HG02678 (cell line): ENCODE measurements around the gene XRN2.

Experiments
- ATAC-seq: cut with Tn5 transposase; IDR thresholded peaks from one replicate; pipeline ENCODE4 v1.9.1; 2021; ENCODE audit warnings: mild to moderate bottlenecking, moderate library complexity; ENCODE audit not compliant: unreplicated experiment

XRN2 gene

DNA sequence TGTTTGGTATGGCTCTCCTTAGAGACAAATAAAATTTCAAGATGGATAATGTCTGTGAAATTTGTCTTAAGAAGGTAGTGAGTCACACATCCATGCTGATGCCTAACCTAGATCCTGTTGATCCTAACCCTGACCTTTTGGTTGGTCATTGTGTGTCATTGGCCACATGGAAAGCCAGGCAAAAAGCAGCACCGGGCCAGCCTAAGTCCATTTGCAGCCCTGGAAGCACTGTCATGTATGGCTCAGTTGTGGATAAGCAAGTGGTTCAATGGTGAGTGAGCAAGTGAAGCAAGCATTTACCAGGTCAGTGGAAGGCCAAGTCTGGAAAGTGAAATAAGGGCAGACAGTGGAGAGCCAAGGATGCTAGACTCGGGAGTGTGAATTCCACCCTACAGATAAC is 12.1 kb upstream of the XRN2 start:
- no peak for ATAC-seq

DNA sequence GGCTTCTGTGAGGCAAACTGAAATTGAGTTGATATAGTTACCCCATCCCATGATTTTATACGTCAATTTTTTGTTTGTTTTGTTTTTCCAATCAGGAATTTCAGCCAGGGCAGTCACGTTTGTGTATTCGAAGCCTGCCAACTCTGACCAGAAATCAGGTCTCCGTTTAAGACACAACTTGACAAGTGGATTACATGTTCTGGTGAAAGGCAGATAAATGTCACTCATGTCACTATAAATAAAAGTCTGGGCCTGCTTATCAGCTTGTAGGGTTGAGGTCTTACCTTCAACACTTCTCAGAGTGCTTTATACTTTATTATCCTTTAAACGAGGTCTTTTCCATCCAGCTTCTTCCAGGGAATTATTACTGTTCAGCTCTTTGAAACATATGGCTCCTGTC is 8.4 kb upstream of the XRN2 start:
- no peak for ATAC-seq

DNA sequence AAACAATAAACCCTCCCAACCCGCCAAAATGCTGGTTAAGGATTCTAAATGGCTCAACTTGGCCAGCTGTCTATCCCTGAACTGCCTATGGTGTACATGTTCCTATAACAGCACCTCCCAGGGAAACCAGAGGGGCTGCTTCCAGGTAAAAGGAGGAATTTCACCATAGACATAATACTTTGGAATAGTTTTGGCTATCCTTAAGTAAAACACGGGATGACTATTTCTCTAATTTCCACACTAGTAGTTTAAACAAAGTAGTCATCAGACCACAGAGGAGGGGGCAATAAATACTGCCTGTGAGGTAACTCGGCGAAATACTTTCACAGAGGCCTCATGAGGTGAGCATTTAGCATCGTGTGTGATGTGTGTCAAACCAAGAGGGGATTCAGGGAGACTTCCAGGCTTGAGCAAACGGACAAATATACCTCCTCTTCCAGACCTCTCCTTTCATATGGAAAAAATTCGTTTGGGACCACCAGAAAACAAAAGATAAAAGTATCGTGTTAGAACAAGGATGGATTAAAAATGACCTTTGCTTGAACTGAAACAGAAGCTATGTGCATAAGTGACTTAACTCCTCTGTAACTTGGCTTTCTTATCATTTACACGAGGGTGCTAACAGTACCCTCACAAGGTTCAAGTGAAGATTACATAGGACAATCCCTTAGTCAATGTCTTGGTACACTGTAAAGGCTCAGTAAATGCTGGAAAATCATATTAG is 1.0 kb upstream of the XRN2 start:
- ATAC-seq, result no peak

DNA sequence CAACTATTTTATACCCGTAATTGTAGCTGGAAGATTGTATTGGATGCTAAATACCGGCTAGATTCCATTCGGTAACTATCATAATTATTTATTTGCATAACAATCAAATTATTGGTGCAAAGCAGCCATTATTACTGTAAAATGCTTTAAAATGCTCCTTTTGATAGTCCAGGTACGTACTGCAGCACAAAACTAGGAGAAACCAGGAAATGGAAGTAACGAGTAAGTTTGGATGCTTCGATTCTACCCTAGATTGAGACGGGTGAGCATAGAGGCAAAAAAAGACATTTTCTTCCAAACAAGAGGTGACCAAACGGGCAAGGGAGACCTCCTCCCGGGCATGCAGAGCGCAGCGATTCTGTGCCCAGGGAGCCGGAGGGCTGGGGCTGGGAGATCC is 469 bp upstream of the XRN2 start:
- ATAC-seq, result peak; percentile 37

DNA sequence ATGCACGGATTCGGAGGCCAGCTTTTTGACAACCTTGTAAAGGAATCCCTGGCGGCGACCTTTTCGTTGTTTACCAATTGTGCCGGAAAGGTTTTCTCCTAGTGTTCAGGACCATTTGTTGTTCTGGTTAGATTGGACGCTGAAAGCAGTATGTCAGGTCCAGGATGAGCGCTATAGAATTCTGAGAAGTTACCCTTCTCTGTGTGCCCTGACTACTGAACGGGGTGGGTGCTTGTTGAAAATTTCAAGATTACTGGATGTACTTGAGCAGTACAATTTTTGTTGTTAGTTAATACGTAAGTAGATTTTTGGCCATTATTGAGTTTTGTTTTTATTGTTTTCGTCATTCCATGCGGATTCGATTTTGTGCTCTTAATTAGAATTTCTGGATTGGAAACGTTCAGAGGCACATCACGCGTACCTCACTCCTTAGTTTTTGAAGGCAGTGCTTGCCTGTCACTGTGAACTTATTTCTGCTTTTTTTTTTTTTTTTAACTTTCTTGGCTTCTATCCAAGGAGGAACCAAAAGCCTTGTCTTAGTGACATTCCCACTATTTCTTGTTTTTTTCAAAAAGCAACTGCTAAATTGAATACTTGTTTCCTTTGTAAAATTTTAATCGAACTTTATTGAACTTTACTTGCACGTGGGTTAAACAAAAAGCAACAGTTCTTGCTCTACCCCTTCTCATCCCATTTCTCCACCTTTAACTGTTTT is 898 bp downstream of the XRN2 start:
- ATAC-seq, result peak; percentile 2

DNA sequence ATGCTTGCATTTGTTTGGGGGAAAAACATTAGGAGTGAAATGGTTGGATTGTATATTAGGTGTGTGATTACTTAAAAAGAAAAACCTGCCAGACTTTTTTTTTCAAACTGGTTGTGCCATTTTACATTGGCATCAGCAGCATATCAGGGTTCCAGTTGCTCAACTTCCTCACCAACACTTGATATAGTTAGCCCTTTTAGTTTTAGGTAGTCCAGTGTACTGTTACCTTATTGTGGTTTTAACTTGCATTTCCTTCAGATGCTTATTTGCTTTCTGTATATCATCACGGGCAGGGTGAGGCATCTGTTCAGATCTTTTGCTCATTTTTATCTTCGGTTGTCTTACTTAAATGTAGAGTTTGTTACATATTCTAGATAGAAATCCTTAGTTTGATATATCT is 5.2 kb downstream of the XRN2 start:
- ATAC-seq, result no peak

DNA sequence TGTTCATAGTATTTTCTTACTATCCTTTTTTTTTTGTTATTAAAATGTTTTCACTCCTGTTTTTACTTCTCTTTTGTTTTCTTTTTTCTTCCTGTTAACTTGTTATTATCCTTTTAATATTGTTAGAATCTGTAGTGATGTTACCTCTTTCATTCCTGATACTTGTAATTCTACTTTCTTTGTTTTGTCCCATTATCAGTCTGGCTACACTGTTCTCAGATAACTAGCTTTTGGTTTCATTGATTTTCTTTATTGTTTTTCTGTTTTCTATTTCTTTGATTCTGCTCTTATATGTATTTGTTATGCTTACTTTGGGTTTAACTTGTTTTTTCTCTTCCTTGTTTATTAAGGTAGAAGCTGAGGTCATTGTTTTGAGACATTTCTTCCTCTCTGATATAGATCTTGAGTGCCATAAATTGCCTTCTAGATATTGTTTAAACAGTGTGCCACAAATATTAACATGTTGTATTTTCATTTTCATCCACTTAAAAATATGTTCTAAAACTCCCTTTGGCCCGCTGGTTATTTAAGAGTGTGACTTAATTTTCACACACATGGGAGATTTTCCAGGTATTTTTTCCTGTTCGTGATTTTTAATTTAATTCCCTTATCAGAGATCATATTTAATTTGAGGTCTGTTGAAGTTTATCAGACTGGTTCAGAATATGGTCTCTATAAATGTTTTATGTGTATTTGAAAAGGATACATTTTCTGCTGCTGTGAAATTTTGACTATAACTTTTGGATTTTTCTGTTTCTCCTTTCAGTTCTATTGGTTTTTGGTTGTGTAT is 6.7 kb downstream of the XRN2 start:
- ATAC-seq, result no peak

DNA sequence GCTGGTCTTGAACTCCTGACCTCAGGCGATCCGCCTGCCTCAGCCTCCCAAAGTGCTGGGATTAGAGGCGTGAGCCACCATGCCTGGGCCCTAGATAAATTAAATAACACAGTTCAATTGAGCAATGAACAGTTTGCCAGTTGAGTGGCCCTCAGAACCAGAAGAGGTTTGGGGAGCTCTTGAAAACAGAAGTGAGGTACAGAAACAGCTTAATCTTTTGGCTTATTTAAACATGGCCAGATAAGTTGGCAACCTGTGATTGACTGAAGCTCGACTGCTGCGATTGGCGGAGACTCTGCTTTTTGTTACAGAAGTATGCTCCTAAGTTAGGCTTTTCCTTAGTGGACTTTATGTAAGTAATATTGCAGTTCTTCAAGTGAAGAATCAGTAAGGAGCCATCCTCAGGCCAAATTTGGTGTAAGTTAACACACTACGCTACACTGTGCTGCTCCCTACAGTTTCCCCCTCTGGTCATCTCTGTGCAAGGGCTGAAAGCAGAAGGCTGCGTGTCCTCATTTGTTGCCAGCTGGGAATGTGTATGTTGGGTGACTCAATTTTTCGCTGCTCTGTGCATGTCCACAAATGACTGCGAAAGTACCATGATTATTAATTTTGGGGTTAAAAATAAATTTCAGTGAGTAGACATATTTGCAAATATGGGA is 9.8 kb downstream of the XRN2 start:
- ATAC-seq, result no peak

DNA sequence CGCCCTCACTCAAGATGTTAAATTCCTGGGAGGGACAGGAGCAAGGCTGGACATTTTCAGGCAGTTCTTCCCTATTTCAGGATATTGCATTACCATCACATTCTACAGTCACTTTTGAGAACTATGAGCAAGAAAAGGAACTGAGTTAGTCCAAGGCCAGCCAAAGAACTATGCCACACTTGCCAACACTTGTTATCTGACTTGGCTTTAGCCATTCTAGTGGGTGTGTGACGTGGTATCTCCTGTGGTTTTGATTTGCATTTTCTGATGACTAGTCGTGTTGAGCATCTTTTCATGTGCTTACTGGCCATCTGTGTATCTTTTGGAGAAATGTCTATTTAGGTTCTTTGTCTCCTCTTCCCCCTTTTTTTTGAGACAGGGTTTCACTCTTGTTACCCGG is 12.0 kb downstream of the XRN2 start:
- ATAC-seq, result no peak

DNA sequence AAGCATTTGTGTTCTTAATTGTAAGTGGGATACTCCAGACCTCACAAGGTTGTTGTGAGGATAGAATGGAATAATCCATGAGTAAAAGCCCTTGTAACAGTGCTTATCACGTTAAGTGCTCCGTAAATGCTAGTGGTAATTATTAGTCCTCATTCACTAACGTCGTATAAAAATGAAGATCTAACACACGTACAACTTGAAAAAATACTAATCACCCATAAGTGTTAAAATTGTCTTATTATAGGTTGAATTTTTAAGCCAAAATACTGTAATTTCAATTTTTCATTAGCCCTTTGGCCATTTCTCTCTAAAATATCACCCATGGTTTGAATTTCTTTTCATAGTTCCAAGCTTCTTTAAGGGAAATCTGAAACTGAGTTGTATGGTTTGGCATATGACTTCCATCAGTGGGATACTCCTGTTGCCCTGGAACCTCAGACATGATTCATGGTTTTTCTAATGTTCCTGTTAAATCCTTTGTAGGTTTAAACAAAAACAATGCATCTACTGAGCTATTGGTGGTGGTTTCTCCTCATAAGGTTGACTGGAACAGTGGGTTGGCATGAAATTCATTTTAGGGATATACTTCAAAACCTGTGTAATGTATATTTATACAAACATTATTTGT is 19.1 kb downstream of the XRN2 start:
- no peak for ATAC-seq

DNA sequence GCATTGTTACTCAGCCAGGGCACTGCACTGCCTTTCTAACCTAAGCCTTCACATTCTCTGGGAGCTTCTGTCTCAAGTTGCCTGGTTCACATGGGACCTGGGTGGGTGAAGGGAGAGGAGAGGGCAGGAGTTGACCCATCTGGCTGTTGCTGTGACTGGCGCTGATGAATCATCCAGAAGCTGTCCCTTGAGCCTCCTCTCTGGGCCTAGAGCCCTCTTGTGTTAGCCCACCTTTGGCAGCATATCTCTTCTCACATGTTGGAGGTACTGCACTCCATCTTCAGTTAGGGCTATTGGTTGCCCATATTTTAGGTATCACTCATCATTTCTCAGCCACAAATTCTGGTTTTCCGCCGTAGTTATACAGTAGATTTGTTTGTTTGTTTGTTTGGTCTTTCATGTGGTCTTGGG is 19.8 kb downstream of the XRN2 start:
- ATAC-seq, result no peak

DNA sequence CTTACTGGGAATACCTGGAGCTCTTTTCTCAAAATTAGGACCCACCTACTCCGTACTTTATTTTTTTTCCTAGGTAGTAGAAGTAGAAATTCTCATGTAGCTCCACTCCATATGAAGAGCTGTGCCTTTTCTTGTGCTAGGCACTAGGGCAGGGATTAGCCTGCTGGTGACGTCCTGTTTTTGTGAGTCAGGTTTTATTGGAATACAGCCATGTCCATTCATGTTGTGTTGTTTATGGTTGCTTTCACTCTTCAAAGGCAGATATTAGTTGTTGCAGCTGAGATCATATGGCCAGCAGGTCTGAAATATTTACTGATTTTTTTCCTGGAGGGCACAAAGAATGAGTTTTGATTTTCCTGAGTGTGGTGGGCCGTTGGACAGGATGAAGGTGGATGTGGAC is 20.5 kb downstream of the XRN2 start:
- no peak for ATAC-seq

DNA sequence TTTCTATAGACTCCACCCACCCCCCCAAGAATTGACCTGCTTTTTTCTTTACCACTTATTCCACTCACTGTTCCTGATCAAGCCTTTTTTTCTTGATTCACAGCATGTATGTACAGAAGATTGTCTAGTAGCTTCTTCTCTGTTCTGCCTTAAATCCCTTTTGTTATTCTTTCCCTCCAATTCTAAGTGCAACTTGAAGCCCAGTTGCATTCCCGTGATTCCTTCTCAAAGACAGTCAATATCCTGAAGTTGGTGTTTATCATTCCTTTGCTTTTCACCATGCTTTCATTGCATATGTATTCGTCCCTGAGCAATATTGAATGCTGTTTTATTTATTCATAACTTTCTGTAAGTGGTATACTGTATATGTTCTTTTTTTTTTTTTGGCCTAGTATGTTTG is 21.0 kb downstream of the XRN2 start:
- ATAC-seq, result no peak

DNA sequence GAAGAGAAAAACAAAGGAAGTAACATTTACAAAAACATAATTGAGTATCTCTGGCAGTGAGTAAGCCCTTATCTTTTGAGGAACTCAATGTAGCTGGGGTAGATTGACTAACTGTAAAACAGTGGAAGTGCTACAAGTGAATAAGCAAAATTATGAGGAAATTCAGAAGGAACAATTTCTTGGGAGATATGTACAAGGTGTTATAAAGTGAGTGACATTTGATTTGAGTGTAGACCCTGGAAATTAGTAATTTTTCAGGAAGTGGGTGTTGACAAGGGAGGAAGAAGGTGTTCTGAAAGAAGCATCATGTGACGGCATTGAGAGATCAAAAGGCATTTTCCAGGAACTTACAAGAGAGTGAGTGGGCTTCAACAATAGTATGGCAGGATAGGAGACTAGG is 22.2 kb downstream of the XRN2 start:
- ATAC-seq, result no peak

DNA sequence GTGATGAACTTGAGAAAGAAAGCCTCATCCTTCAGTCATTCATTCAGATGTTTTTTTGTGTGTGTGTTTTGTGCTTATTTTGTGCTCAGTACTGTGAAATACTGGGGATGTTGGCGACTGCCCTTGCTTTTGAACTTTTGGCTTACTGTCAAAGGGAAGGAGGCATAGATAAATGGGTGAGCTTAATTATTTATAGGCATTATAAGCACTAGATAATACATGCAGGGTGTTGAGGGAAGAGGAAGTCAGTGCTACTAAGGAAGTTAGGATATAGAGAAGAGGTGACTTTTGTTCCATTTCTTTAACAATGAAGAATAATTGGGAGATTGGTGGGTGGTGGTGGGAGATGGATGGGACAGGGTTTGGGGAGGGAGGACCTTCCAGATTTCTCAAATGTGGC is 23.6 kb downstream of the XRN2 start:
- no peak for ATAC-seq

DNA sequence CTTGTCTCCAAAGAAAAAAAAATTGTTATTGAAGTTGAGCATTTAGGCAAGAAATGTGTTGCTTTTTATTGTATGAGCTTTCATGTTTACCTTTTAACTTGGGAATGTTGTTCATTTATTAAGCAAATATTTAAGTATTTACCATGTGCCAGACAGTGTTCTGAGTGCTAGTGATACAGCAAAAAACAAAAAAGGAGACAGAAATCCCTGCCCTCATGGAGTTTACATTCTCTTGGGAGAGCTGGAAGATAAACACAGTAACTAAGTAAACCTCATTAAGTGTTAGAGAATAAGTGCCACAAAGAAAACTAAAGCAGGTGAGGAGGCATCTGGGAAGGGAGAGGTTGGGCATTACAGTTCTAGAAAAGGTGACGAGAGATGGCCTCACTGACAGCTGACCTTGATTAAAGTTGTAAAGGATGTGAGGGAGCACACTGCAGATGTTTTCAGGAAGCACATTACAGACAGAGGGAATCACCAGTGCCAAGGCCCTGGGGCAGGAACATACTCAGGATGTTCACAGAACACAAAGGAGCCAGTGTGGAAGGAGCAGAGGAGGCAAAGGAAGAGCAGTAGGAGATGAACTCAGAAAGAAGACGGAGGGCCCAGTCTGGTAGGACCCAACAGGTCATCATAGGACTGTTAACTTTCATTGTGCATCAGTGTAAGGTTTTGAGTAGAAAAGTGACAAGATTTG is 33.5 kb downstream of the XRN2 start:
- no peak for ATAC-seq

DNA sequence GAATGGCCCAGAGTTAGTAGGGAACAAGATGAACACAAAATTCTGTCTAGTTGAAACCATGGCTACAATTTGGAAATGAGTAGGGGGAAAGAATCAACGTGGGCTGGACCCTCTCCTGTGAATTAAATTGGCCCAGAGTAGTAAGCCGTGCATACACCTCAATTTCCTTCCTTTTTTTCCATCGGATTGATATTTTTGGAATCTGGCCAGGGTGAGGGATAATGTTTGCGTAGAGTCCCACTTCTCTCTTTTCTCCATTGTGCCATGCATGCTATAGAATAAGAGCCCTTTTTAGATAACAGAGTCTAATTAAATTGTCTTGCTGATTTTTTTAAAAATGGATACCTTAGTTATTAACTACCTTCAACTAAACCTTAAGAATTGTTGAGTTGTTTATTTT is 35.2 kb downstream of the XRN2 start:
- no peak for ATAC-seq

DNA sequence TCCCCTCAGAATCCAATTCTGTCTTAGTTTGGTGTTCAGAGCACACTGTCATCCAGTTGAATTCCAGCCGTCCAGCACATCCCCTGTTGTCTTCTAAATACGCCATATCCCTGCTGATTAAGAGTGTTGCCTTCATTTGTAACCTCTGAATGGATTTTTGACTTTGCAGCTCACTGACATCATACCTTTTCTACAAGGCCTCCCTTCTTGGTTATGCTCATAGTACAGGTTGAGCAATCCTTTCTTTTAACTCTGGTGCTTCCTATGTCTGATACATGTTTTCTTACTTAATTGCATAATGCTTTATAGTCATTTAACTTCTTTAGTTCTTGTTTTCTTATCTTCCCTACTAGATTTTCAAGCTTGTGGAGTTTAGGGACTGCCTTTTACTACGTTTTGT is 36.4 kb downstream of the XRN2 start:
- ATAC-seq, result no peak

DNA sequence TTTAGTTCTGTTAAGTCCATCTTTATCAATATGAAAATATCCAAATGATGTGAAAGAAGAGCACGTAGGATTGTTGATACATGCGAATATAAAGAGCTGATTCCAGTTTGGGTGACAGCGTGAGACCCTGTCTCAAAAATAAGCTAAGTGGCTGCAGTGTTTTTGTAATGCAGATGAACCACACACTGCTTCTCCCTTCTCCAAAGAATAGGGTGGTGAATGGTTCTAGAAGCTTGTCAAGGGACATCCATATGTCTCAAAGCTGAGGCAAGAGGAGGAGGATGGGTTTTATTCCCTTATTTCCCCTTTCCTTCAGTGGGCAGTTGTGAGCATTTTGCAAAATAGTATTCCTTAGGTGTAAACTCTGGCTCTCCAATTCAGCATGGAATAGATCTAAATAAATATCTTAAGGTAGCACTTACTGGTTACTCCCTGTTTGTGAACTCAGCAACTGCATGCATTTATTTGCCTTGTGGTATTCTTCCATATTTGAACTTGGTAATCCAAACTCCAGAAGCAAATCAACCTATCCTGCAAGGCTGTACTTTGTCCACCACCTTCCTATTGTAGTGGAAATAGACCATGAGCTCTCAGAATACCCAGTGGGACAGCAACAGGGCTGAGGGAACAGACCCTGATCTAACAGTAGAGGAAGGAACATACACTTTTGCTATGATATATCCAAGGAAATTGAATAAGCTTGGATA is 38.0 kb downstream of the XRN2 start:
- no peak for ATAC-seq
